Mesendoderm (in vitro differentiated cells): ENCODE measurements around the gene TAMM41.
A peak's percentile ranks its signal among the peaks of the same experiment; 100 is the strongest.

Source experiments
- DNase-seq: peaks from one replicate; pipeline ENCODE4 v3.0.0; 2013
- H2AK5ac ChIP-seq: 2 replicates; pipeline ENCODE4 v1.6.1; 2013; ENCODE audit warnings: low read length, inconsistent platforms
- H2BK120ac ChIP-seq: 2 replicates; pipeline ENCODE4 v1.6.1; 2013; ENCODE audit warnings: low read depth, mild to moderate bottlenecking, low read length, moderate library complexity, mixed read lengths
- H2BK15ac ChIP-seq: replicated peaks from 2 replicates; pipeline ENCODE4 v1.6.1; 2013; ENCODE audit warnings: low read depth, mild to moderate bottlenecking, moderate library complexity
- H2BK5ac ChIP-seq: 2 replicates; pipeline ENCODE4 v1.6.1; 2013; ENCODE audit warnings: low read length, inconsistent platforms
- H3K18ac ChIP-seq: 2 replicates; pipeline ENCODE4 v1.6.1; 2013; ENCODE audit warnings: mild to moderate bottlenecking, low read length, mixed read lengths
- H3K23ac ChIP-seq: one replicate; pipeline ENCODE4 v1.6.1; 2013; ENCODE audit warnings: low read length
- H3K27ac ChIP-seq: 2 replicates; pipeline ENCODE4 v1.5.1; 2013; ENCODE audit warnings: low read depth, mild to moderate bottlenecking, inconsistent platforms, low read length, moderate library complexity
- H3K27me3 ChIP-seq: 2 replicates; pipeline ENCODE4 v1.6.1; 2013; ENCODE audit warnings: low read length, control low read depth, mild to moderate bottlenecking, inconsistent platforms; ENCODE audit not compliant: insufficient read depth, poor library complexity
- H3K36me3 ChIP-seq: 2 replicates; pipeline ENCODE4 v1.6.1; 2013; ENCODE audit warnings: low read length, inconsistent platforms; ENCODE audit not compliant: control insufficient read depth, insufficient read depth
- H3K4ac ChIP-seq: one replicate; pipeline ENCODE4 v1.6.1; 2013; ENCODE audit warnings: low read depth, mild to moderate bottlenecking, low read length, moderate library complexity
- H3K4me1 ChIP-seq: 2 replicates; pipeline ENCODE4 v1.6.1; 2013; ENCODE audit warnings: low read depth, low read length, inconsistent platforms; ENCODE audit not compliant: control insufficient read depth
- H3K4me2 ChIP-seq: 2 replicates; pipeline ENCODE4 v1.6.1; 2013; ENCODE audit warnings: low read length
- H3K4me3 ChIP-seq: 2 replicates; pipeline ENCODE4 v1.5.1; 2013; ENCODE audit warnings: mild to moderate bottlenecking, low read length
- H3K56ac ChIP-seq: one replicate; pipeline ENCODE4 v1.6.1; 2013; ENCODE audit warnings: low read length
- H3K79me1 ChIP-seq: 2 replicates; pipeline ENCODE4 v1.6.1; 2013; ENCODE audit warnings: low read length, inconsistent platforms
- H3K79me2 ChIP-seq: 2 replicates; pipeline ENCODE4 v1.6.1; 2013; ENCODE audit warnings: mild to moderate bottlenecking, low read length; ENCODE audit not compliant: control insufficient read depth, insufficient read depth
- H3K9ac ChIP-seq: 2 replicates; pipeline ENCODE4 v1.6.1; 2013; ENCODE audit warnings: low read length, inconsistent platforms
- H4K5ac ChIP-seq: one replicate; pipeline ENCODE4 v1.6.1; 2013; ENCODE audit warnings: low read length
- H4K8ac ChIP-seq: one replicate; pipeline ENCODE4 v1.6.1; 2013; ENCODE audit warnings: low read depth, mild to moderate bottlenecking, control low read depth, low read length, moderate library complexity
- WGBS: extraction: QIAGEN DNeasy Blood & Tissue Kit; methylation state at CpG from one replicate; pipeline ENCODE4 v1.1.7; 2013; ENCODE audit warnings: low lambda C conversion rate, missing lambda C conversion rate; ENCODE audit not compliant: insufficient coverage; ENCODE audit errors: extremely low coverage; 5-methylcytosine and 5-hydroxymethylcytosine counted together

TAMM41 gene

DNA sequence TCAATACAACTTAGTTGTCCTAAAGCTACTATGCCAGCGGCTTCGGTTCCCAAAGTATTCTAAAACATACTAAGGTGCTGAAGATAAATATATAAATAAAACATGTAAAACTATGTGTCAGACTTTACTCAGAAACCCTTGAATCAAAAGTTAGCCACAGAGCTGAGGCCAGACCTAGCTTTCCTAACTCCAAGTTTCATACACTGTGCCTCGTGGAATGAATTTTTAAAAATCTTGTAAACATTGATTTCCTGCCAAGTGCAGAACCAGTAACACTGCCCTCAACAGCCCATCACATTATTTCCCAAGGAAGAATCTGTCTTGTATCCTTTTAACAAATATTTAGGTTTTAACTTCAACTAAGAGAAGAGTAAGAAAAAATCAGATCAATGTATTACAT lies 36.4 kb downstream of the TAMM41 start:
- no peak overlapping the region for H3K4ac ChIP-seq
- no CpG with 5 or more reads among the region's 3 CpGs for WGBS
- H3K79me1 ChIP-seq = no peaks in the 10 kb centered on the region
- H2AK5ac ChIP-seq = no peak overlapping the region
- H3K56ac ChIP-seq = no peak overlapping the region
- no peak overlapping the region for H2BK5ac ChIP-seq
- no peak overlapping the region for H2BK15ac ChIP-seq
- H3K79me2 ChIP-seq = no peaks in the 10 kb centered on the region
- no peak overlapping the region for H2BK120ac ChIP-seq
- H3K9ac ChIP-seq = no peak overlapping the region
- H3K4me2 ChIP-seq = no peak overlapping the region
- H3K18ac ChIP-seq = no peak overlapping the region
- no peak overlapping the region for H4K8ac ChIP-seq
- H3K27ac ChIP-seq = no peak overlapping the region
- H4K5ac ChIP-seq = no peak overlapping the region
- H3K4me1 ChIP-seq = no peaks in the 10 kb centered on the region
- H3K27me3 ChIP-seq = no peaks in the 10 kb centered on the region
- no peak overlapping the region for H3K4me3 ChIP-seq
- DNase-seq = no peak
- H3K36me3 ChIP-seq = peaks cover 5% of the 10 kb centered on the region
- no peak overlapping the region for H3K23ac ChIP-seq

DNA sequence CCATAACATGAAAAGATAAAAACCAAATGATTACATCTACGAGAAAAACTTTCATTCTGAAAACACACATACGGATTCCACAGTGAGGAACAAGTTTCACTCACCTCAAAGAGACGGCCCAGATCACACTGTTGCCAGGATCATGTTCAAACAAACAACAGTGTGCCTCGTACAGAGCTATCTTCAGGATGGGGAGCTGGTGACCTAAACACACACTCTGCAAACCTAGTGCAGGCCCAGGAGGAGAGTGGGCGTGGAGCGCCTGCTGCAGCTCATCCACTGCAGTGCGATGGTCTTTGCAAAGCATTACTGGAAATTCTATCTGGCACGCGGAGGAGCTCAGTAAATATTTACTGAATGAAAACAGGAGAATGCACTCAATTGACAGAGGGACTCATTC lies 38.5 kb downstream of the TAMM41 start:
- no peak overlapping the region for H2BK5ac ChIP-seq

DNA sequence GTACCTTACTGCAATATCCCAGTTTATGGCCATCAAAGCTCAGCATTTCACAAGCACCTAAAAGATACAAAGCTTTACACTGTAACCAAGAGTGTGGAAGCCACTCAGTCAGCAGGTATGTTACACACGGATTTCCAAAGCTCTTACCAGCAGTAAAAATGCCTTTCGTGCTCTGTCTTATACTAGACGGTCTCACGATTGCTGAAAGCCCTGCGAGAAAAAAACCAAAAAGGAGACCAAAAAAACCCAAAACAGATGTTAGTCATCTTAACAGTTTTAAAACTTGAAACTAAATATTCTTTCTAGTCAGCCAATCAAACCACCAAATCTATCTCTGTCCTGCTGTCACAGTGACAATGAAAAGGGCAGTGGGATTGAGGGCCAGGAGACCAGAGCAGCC lies 39.0 kb downstream of the TAMM41 start:
- peaks cover 5% of the 10 kb centered on the region for H3K36me3 ChIP-seq
- no peaks in the 10 kb centered on the region for H3K27me3 ChIP-seq
- no CpG with 5 or more reads among the region's 5 CpGs for WGBS
- no peak overlapping the region for H4K8ac ChIP-seq
- H3K56ac ChIP-seq = no peak overlapping the region
- H3K79me2 ChIP-seq = no peaks in the 10 kb centered on the region
- no peak overlapping the region for H3K18ac ChIP-seq
- no peaks in the 10 kb centered on the region for H3K4me1 ChIP-seq
- no peak overlapping the region for H2BK15ac ChIP-seq
- no peak overlapping the region for H3K23ac ChIP-seq
- H3K4me2 ChIP-seq = no peak overlapping the region
- no peak overlapping the region for H2AK5ac ChIP-seq
- no peak overlapping the region for H2BK5ac ChIP-seq
- no peak overlapping the region for H2BK120ac ChIP-seq
- H3K4ac ChIP-seq = no peak overlapping the region
- DNase-seq = no peak
- H3K4me3 ChIP-seq = no peak overlapping the region
- no peak overlapping the region for H4K5ac ChIP-seq
- H3K9ac ChIP-seq = no peak overlapping the region
- no peak overlapping the region for H3K27ac ChIP-seq
- no peaks in the 10 kb centered on the region for H3K79me1 ChIP-seq

More for the DNA sequence above, 38.5 kb downstream of the TAMM41 start:
- Histone ChIP-seq H3K4me3 (no peak overlapping the region), H3K27ac (no peak overlapping the region), H3K4me2 (no peak overlapping the region), H3K18ac (no peak overlapping the region), H4K8ac (no peak overlapping the region), H3K79me2 (no peaks in the 10 kb centered on the region), H4K5ac (no peak overlapping the region), H3K4ac (no peak overlapping the region), H3K36me3 (peaks cover 5% of the 10 kb centered on the region), H2BK120ac (no peak overlapping the region), H2AK5ac (no peak overlapping the region), H3K9ac (no peak overlapping the region), H2BK15ac (no peak overlapping the region), H3K27me3 (no peaks in the 10 kb centered on the region), H3K4me1 (no peaks in the 10 kb centered on the region), H3K23ac (no peak overlapping the region), H3K56ac (no peak overlapping the region), H3K79me1 (no peaks in the 10 kb centered on the region)
- no CpG with 5 or more reads among the region's 9 CpGs for WGBS
- DNase-seq = peak; percentile 3

DNA sequence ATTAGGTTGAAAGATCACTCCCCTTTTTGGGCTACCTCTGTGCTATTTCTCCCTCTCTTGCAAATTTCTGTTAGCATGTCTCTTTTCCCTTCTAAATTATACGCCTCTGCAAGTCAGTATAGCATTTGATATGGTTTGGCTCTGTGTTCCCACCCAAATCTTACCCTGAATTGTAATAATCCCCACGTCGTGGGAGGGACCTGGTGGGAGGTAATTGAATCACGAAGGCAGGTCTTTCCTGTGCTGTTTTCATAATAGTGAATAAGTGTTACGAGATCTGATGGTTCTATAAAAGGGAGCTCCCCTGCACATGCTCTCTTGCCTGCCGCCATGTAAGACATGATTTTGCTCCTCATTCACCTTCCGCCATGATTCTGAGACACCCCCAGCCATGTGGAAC lies 41.0 kb downstream of the TAMM41 start:
- no peak for DNase-seq
- Histone ChIP-seq H2BK15ac (no peak overlapping the region), H3K9ac (no peak overlapping the region), H2AK5ac (no peak overlapping the region), H2BK120ac (no peak overlapping the region), H4K5ac (no peak overlapping the region), H3K79me1 (no peaks in the 10 kb centered on the region), H3K4me2 (no peak overlapping the region), H3K4me1 (no peaks in the 10 kb centered on the region), H3K23ac (no peak overlapping the region), H3K27ac (no peak overlapping the region), H2BK5ac (no peak overlapping the region), H3K56ac (no peak overlapping the region), H3K79me2 (no peaks in the 10 kb centered on the region), H3K4ac (no peak overlapping the region), H3K18ac (no peak overlapping the region), H3K27me3 (no peaks in the 10 kb centered on the region), H3K4me3 (no peak overlapping the region), H3K36me3 (peaks cover 5% of the 10 kb centered on the region), H4K8ac (no peak overlapping the region)
- WGBS = no CpG with 5 or more reads among the region's 7 CpGs

DNA sequence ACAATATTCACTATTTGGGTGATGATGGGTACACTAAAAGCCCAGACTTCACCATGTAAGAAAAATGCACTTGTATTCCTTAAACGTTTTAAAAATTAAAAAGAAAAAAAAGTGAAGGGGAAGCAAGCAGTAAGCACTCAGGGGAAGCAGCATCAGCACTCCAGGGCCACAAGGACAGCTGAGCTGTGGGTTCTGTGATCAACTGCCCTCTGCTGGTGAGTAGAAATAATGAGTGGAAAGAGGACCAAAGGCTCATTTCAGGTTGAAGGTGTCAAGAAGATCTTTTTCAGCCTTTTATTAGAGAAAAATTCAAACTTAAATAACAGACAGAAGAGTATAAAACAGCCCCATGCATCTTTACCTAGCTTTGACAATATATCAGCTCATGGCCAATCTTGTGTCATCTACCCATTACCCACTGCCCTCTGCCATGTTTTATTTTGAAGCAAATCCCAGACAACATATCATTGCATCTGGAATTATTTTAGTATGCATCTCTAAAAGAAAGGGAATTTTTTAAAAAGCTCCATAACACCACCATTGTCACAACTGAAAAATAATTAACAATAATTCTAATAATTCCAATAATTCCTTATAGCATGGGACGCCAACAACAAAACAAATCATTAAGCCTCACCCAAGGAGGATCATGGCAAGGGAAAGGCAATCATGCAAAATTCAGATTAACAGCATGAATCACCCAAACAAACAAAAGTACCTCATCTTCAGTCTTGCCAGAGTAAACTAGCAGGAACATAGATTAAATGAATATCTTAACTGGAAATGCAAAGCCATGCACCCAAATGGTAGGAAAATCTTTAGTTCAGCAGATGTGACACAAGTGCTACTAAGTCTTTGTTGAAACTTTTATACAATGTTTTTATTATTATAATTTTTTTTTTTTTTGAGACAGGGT lies 42.5 kb downstream of the TAMM41 start:
- H3K4me2 ChIP-seq = no peak overlapping the region
- no peak overlapping the region for H4K8ac ChIP-seq
- H3K36me3 ChIP-seq = peaks cover 7% of the 10 kb centered on the region
- H3K9ac ChIP-seq = no peak overlapping the region
- H2BK15ac ChIP-seq = no peak overlapping the region
- no peak overlapping the region for H2BK120ac ChIP-seq
- no peaks in the 10 kb centered on the region for H3K4me1 ChIP-seq
- no peak overlapping the region for H2AK5ac ChIP-seq
- no peak overlapping the region for H4K5ac ChIP-seq
- no peak overlapping the region for H3K23ac ChIP-seq
- H3K27me3 ChIP-seq = no peaks in the 10 kb centered on the region
- no peaks in the 10 kb centered on the region for H3K79me2 ChIP-seq
- no peak overlapping the region for H3K4me3 ChIP-seq
- no peaks in the 10 kb centered on the region for H3K79me1 ChIP-seq
- H3K4ac ChIP-seq = no peak overlapping the region
- H3K18ac ChIP-seq = no peak overlapping the region
- no peak overlapping the region for H3K27ac ChIP-seq
- WGBS = 100% methylated on average over 1 of the region's 2 CpGs
- DNase-seq = peak; percentile 76
- H2BK5ac ChIP-seq = no peak overlapping the region
- H3K56ac ChIP-seq = no peak overlapping the region

DNA sequence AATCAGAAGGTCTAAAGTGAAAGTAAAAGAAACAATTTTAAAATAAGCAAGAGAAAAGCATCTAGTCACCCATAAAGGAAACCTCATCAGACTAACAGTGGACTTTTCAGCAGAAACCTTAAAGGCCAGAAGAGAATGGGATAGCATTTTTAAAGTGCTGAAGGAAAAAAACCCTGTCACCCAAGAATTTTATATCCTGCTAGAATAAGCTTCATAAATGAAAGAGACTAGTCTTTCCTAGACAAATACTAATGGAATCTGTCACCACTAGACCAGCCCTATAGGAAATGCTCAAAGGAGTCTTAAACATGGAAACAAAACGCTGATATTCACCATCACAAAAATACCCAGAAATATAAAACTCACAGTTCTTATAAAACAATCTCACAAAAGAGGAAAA lies 46.9 kb downstream of the TAMM41 start:
- Histone ChIP-seq H2BK15ac (no peak overlapping the region), H3K36me3 (peaks cover 2% of the 10 kb centered on the region)

More for the DNA sequence above, 46.9 kb downstream of the TAMM41 start:
- no peak overlapping the region for H3K23ac ChIP-seq
- H3K79me1 ChIP-seq = no peaks in the 10 kb centered on the region
- no peak for DNase-seq
- H2BK120ac ChIP-seq = no peak overlapping the region
- no peak overlapping the region for H3K4me2 ChIP-seq
- H3K56ac ChIP-seq = no peak overlapping the region
- no peak overlapping the region for H3K4ac ChIP-seq
- H3K27me3 ChIP-seq = no peaks in the 10 kb centered on the region
- no peak overlapping the region for H4K5ac ChIP-seq
- no peak overlapping the region for H2BK5ac ChIP-seq
- no peak overlapping the region for H2AK5ac ChIP-seq
- H4K8ac ChIP-seq = no peak overlapping the region
- no peak overlapping the region for H3K4me3 ChIP-seq
- H3K18ac ChIP-seq = no peak overlapping the region
- no peak overlapping the region for H3K9ac ChIP-seq
- no peak overlapping the region for H3K27ac ChIP-seq
- H3K79me2 ChIP-seq = no peaks in the 10 kb centered on the region
- peaks cover 4% of the 10 kb centered on the region for H3K4me1 ChIP-seq
- WGBS = no CpG with 5 or more reads among the region's 1 CpG
